Amygdala (tissue), 56 donors: ENCODE results near the gene WDFY4.

Source experiments
- DNase-seq, 56 donors: peaks; one replicate each; lab custom pipeline; 2025; lab: John Stamatoyannopoulos, UW

Gene WDFY4

DNA sequence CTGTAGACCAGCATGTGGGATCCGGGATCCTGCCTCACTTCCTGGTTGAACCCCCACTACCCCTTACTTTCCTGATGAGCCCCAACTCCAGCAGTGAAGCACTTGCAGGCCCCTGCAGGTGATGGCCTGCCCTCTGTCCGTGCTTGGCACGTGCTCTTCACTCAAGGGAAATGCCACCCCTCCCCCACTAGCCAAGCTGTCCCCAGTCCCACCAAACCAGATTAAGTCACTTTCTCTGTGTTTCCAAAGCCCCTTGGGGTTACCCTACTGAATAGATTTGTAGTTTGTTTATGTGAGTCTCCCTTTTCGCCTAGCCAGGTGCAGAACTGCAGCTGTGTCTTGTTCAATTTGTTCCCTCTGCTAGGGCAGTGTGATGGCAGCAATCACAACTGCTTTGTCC lies 121.7 kb downstream of the WDFY4 start:
- no peak for DNase-seq

DNA sequence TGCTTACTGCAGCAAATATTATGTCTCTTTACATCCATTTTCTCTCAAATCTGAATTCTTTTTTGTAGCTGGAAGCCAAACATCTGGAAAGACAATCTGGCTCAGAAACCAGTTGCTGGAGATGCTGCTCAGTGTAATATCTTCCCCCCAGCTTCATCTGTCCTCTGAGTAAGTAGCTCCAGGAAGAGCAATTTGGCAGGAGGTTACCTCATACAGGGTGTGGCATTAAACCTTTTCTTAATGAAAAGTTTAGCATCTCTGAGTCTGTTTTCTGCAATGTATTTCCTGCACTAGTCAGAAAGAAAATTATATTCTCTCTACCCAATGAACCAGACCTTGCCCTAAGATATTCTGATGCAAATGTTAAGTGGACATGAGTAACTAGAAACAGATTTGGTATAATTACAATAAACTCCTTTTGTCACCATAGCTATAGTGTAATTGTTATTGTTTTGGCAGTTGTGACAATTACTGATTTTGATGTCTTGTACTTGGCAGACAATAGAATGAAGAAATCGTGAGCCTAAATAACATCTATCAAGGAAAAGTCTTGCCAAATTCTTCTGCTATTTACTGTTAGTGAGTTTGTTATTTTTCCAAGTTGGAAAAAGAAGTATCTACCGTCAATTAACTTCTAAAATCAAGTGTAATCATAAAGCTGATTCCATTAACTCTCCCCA lies 123.3 kb downstream of the WDFY4 start:
- no peak for DNase-seq

DNA sequence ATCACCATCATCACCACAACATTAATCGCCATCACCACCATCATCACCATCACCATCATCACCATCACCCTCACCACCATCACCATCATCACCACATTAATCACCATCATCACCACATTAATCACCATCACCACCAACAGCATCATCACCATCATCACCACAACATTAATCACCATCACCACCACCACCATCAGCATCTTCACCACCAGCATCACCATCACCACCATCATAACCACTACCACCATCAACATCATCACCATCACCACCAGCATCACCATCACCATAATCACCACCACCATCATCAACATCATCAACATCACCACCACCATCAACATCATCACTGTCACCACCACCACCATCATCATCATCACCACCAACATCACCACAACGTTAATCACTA lies 124.6 kb downstream of the WDFY4 start:
- DNase-seq: no peak

DNA sequence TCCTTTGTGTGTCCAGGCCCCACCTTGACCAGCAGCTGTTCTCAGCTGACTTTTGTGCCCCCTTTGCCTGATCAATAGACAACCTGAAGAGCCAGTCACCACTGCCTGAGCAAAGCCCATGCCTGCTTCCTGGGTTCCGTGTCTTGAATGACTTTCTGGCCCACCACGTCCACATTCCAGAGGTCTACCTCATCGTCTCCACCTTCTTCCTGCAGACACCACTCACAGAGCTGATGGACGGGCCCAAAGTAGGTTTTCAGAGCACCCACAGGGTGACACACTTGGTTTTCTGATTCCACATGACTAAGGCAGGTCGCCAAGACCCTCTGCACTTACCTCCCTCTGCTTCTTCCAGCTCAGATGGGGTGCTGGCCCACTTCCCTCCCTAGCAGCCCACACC lies 126.8 kb downstream of the WDFY4 start:
- no peak for DNase-seq

DNA sequence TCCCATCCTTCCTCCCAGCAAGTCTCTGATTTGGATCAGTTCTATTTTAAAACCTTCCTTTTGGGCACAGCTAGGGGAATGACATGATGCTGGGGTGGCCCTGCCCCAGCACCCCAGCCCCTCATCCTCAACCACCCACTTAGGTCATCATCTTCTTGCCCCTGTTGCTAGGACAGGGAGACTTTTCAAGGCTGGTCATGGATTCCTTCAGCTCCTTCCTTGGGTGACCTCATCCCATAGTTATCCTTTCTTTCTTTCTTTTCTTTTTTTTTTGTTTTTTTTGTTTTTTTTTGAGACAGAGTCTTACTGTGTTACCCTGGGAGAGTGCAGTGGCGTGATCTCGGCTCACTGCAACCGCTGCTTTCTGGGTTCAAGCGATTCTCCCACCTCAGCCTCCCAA lies 127.2 kb downstream of the WDFY4 start:
- DNase-seq: no peak

DNA sequence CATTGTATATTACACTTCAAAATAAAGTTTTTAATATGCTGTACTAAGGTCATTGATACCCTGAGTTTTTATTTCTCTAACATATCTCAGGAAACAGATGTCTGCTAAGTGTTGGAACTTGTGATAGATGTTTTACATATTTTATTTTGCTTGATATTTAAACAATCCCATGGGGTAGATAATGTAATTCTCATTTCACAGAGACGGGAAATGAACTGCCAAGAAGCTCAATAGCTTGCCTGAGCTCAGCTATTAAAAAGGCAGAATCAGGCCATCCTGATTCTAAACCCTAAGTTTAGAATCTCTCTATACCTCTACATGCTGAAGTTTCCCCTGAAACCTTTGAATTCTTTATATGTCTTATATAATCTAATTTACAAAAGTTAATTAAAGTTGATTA lies 128.6 kb downstream of the WDFY4 start:
- DNase-seq: no peak

DNA sequence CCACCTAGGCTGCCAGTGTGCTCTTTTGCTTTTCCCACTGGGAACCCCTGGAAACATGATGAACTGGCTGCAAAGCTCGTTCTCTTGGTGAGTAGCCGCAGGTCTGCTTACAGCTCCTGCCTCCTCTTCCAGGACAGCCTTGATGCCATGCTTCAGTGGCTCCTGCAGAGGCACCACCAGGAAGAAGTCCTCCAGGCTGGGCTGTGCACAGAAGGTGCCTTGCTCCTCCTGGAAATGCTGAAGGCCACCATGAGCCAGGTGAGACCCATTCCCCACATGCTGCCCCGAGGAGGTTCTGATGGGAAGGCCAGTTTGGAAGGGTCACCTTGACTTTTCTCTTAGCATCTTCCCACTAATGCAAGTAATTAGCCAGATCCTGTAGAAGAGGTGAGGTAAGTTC lies 129.2 kb downstream of the WDFY4 start:
- no peak for DNase-seq

DNA sequence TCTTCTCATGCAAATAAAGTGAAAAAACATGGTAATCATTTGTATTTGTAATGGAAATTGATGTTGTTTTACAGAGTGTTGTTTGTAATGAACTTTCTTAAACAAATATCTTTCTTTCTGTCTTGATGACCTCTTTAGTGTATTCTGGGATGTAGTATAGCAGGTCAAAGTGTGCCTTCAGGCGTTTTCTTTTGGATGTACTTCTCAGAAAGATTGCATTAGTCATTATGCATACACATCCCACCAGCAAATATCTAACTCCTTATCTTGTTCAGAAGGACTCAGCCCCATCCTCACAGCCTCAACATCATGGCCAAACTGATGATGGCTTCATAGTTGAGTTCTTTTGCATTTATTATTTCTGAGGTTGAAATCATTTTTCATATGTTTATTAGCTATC lies 130.3 kb downstream of the WDFY4 start:
- DNase-seq: no peak

DNA sequence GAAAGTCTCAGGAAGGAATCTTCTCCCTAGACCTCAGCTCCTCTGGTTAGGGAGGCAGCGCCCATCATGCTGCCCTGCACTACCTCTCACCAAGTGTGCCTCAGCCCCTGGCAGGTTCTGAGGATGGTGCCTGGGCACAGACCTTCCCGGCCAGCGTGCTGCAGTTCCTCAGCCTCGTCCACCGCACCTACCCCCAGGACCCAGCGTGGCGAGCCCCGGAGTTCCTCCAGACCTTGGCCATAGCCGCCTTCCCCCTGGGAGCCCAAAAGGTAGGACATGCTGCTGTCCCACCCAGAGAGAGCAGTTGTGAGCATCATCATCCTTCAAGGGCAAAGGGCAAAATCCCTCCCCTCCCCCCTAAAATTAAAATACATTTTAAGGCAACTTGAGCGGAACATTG lies 132.5 kb downstream of the WDFY4 start:
- DNase-seq: no peak

DNA sequence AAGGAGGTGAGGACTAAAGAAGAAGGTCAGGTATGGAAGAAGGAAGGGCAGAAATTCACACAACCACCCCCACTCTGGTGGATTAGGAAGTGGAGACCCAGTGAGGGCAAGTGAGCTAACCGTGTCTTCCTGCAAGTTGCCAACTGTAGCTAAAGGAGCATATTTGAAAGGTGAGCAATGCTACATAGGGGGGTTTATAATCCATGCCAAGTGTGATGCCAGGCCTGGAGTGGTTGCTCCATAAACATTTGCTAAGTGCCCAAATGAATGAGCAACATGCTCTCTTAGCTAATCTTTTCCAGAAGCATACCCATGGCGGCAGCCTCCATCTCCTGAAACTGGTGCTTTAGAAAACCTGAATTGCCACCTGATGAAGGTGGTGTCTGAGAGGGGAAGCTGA lies 133.4 kb downstream of the WDFY4 start:
- DNase-seq: no peak

DNA sequence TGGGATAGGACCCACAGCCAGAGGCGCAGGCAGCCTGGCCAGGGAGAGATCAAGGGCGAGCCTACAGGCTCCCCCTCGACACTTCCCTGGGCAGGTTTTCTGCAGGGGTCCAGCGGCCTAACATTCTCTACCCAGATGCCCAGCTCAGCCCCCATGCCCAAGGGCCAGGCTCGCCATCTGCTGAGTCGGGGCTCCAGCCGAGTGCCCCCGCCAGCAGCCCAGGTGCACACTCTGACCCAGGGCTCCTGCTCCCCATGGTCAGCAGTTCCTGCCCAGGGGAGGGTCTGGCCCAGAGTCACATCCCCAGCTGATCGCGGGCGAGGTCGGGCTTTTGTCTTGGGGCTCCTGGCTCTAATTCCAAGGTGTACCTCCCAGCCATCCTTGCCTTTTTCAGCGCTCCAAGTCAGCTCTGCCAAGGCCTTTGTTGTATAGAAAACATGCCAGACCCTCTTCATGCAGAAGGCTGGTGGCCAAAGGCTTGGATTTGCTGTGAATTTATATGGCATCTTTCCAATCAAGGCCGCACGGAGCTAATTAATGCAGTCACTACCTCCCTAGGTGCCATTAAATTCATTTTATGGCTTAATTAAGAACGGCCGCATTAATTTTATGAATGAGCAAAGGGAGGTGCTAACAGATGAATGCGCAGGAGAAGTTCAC lies 134.3 kb downstream of the WDFY4 start:
- no peak for DNase-seq

DNA sequence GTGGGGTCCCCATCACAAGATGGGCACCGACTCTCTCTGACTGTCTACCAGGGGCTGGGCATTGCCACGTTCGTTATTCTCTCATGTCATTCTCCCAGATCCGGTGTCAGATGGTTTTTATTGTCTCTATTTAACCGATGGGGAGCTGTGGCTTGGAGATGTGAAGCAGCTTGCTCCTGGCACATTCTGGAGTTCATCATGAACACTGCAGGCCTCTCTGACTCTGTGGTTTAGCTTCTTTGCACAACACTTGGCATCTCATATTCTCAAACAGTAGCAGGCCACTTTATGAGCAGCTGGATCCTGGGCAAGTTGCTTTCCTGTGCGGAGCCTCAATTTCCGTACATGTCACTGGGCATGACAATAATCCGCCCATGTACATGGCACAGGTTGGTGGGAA lies 135.1 kb downstream of the WDFY4 start:
- DNase-seq: no peak

DNA sequence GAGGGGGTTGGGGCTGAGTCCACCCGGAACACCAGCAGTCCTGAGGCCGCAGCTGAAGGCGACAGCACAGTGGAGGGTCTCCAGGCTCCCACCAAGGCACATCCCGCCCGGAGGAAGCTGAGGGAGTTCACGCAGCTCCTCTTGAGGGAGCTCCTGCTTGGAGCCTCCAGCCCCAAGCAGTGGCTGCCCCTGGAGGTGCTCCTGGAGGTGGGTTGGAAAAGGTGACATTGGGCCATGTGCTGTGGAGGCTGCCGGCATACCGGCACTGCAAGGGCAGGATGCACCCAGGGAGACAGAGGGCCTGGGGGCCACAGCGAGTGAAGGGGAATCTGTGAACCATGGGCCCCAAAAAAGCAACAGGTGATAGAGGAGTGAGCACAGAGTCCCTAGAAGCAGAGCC lies 135.6 kb downstream of the WDFY4 start:
- no peak for DNase-seq

DNA sequence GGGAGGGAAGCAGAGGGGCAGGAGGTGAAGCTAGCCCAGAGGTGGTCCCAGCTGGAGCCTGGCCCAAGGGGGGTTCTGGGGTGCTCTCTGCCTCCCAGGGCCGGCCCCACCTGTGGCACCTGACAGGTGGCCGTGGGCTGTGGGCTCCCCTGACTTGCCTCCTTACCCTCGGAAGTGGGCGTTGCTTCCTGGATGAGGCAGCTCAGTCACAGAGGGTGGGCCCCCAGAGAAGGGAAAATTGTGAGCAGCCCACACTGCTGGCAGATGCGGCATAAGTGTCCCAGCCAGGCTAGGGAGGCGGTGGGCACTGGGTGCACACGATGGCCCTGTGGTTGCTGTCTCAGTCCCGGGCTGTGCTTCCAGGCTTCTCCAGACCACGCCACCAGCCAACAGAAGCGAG lies 136.0 kb downstream of the WDFY4 start:
- DNase-seq: no peak

DNA sequence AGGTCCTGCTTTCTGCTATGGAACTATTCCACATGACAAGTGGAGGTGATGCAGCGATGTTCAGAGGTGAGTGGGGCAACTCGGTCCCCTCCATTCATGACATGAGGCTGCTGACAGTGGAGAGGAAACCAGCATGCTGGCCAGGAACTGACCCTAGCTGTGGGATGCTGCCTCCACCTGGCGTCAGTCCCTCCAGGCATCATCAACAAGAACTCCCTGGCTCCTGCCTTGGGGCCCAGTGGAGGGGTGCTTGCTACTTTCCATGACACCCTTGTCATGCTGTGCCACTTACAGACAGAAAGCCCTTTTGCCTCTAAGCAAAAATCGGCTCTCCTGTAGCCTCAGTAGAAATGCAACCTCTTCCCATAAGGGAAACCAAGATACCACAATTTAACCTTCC lies 136.4 kb downstream of the WDFY4 start:
- no peak for DNase-seq

DNA sequence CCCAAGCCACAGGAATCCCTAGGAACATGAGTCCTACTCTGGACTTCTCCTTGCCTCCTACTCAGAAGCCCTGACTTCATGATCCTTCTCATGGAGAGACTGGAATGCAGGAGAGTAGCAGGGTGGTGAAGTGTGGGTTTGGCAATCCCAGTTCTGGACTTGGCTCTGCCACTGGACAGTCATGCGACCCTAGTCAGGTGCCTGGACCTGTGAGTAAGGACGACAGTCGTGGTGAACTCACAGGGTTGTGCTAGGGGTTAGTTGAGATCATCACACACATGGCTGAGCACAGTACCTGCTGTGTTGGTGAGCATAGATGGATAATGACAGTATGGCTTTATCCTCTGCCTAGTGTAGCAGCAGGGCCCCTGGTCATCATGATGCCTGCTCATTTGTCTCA lies 137.0 kb downstream of the WDFY4 start:
- DNase-seq: no peak

DNA sequence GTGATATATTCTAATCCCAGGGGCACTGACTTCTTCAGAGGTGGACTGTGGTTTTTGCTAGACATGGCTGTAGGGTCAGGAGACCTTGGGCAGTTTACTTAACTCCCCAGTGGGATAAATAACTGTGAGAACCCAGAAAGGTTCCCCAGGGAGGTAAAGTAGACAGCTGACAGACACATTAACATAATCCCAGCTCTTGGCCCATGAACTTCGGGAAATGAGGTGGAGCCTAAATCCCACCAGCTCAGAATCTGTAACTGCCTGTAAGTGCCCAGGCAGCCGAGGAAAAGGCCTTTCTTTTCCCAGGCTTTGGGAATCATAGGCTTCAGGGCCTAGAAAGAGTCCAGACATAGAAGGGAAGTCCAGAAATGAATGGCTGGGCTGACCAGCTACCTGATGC lies 149.0 kb downstream of the WDFY4 start:
- DNase-seq: no peak

DNA sequence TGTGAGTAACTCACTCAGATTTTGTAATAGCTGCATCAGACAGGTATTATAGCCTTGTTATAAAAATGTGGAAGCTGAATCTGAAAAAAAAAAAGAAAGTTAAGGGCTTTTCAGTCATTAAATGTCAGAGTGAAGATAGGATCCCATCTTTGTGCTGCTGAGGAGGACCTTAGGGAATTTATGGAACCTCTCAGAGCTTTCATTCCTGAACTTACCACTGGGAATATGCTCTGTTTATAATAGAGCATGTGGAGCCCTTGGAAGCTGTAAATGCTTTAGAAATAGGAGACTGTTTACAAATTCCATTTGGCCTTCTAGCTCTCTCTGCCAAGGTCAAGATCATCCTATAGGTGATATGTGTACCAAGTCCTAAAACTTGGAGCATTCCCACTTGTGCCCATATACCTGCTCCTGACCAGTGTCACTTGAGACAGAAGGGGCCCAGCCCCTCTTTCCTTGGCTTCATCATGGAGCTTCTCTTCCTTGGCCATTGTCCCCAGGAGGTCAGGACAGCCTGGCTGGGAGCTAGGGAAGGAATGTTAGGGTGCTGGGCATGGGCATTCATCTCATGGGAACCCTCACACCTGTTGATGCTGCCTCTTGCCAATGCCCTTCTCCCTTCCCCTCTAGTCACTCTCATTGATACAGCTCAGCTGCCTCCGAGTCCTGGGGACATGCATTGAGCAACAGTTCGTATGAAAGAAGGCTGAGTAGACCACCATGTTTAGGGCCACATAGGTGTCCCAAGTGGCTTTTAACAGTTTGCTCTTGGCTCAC lies 149.7 kb downstream of the WDFY4 start:
- DNase-seq: no peak

DNA sequence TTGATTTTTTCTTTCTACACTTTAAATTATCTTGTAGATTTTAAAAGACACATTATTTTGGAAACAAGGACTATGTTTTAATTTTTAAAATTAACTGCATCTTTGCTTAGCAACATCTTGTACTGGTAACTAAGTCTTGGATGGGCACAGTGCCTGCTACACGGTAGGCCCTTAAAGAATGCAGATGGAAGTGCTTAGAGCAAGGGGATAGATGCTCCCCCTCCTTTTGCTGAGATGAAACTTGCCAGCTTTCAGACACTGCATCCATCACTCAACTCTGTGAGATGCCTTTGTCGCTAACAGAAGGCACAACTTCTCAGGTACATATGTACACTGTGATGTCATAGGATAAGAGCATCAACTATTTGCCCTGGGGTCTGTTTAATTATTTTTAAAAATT lies 151.1 kb downstream of the WDFY4 start:
- DNase-seq: peak in 1 of 56 donors; percentile 4

DNA sequence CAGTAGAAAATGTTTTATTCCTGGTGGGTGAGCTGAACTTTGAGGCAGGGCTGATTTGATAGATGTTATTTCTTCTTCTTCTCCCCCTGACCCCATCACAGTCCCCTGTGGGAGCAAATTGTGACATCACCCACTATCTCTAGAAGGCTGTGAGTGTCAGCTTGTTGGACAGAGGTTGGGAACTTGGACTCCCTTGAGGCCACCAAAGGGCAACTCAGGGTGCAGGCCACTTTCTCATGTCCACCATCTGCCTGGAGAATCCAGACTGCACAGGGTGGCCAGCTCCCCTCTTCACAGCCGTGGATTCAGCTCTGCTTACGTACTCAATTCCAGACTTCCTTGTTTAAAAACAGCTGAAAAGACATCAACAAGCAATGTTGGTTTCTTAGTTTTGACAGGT lies 151.9 kb downstream of the WDFY4 start:
- no peak for DNase-seq

DNA sequence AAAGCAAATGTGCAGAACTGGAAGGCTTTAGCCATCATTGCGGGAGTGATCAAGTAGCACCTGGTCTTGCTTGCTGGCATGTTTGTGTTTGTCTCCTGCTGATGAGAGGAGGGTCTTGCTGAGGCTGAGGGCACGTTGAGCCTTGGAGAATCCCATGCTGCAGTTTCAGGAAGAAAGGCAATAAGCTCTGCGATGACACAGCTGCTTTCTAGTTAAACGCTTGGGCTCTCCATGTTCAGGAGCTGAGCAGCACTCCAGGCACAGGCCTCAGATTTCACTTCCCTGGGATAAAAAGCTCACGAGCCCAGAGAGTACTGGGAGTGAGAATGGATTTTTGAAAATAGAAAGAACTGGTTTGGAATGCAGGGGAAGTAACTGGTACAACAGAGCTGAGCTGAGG lies 154.2 kb downstream of the WDFY4 start:
- no peak for DNase-seq
